ENCODE measurements around the gene USP17L26.
"Not testable (repeated sequence)": the region's sequence is repeated elsewhere in the genome, so short reads cannot be mapped to it uniquely, and the experiment has no call there.

Gene USP17L26

GRCh38 chr4:9379881-9380280, 45.4 kb downstream of the USP17L26 start:
- not testable (repeated sequence) for H3K36me3 ChIP-seq (ENCODE audit: control insufficient read depth in 5 of 5, insufficient read depth in 5 of 5, low read length in 5 of 5); H3K27ac ChIP-seq (ENCODE audit: low read depth, low read length); H3K9me3 ChIP-seq (ENCODE audit: control insufficient read depth in 5 of 5, low read length in 5 of 5); H3K4me3 ChIP-seq (ENCODE audit: low read depth in 1 of 5, low read length in 5 of 5); H3K4me1 ChIP-seq (ENCODE audit: control insufficient read depth in 5 of 5, insufficient read depth in 5 of 5, low read length in 5 of 5); H3K27me3 ChIP-seq (ENCODE audit: control insufficient read depth in 5 of 5, insufficient read depth in 4 of 5, low read length in 5 of 5); H3K9ac ChIP-seq (ENCODE audit: low read length in 5 of 5)

GRCh38 chr4:9381012-9381534, 46.6 kb downstream of the USP17L26 start:
- peak overlapping the region in 1 of 5 donors; percentile 59 for H3K9ac ChIP-seq (ENCODE audit: low read length in 5 of 5)

GRCh38 chr4:9384126-9384525, 49.7 kb downstream of the USP17L26 start:
- Histone ChIP-seq H3K9ac (ENCODE audit: low read length in 5 of 5) (no peak overlapping the region), H3K36me3 (ENCODE audit: control insufficient read depth in 5 of 5, insufficient read depth in 5 of 5, low read length in 5 of 5) (no peaks in the 10 kb centered on the region), H3K4me1 (ENCODE audit: control insufficient read depth in 5 of 5, insufficient read depth in 5 of 5, low read length in 5 of 5) (peaks cover 0 to 5% (median 3%) of the 10 kb centered on the region in 5 donors), H3K4me3 (ENCODE audit: low read depth in 1 of 5, low read length in 5 of 5) (no peak overlapping the region), H3K27me3 (ENCODE audit: control insufficient read depth in 5 of 5, insufficient read depth in 4 of 5, low read length in 5 of 5) (no peaks in the 10 kb centered on the region), H3K9me3 (ENCODE audit: control insufficient read depth in 5 of 5, low read length in 5 of 5) (no peaks in the 10 kb centered on the region), H3K27ac (ENCODE audit: low read depth, low read length) (no peak overlapping the region)

More at GRCh38 chr4:9381012-9381534, 46.6 kb downstream of the USP17L26 start:
- not testable (repeated sequence) for H3K9me3 ChIP-seq (ENCODE audit: control insufficient read depth in 5 of 5, low read length in 5 of 5); H3K27ac ChIP-seq (ENCODE audit: low read depth, low read length); H3K36me3 ChIP-seq (ENCODE audit: control insufficient read depth in 5 of 5, insufficient read depth in 5 of 5, low read length in 5 of 5); H3K27me3 ChIP-seq (ENCODE audit: control insufficient read depth in 5 of 5, insufficient read depth in 4 of 5, low read length in 5 of 5); H3K4me1 ChIP-seq (ENCODE audit: control insufficient read depth in 5 of 5, insufficient read depth in 5 of 5, low read length in 5 of 5)
- peak overlapping the region in 4 of 5 donors; percentile 17 to 65 (median 52) for H3K4me3 ChIP-seq (ENCODE audit: low read depth in 1 of 5, low read length in 5 of 5)
